GM10266 (cell line): ENCODE results near the gene TBC1D22A.

Experiments
- DNase-seq: peaks from one replicate; pipeline ENCODE4 v3.0.0; 2012; ENCODE audit errors: extremely low spot score
- TF ChIP-seq, protein P1 (sequence below): IDR thresholded peaks from 2 replicates; pipeline ENCODE4 v1.5.1; 2012; ENCODE audit warnings: mild to moderate bottlenecking, low read depth; ENCODE audit not compliant: control insufficient read depth, insufficient read depth; ENCODE audit errors: missing control alignments

Gene TBC1D22A

GRCh38 chr22:47038206-47038835, 275.9 kb downstream of the TBC1D22A start:
- no peak for DNase-seq
- TF ChIP-seq, protein P1, sequence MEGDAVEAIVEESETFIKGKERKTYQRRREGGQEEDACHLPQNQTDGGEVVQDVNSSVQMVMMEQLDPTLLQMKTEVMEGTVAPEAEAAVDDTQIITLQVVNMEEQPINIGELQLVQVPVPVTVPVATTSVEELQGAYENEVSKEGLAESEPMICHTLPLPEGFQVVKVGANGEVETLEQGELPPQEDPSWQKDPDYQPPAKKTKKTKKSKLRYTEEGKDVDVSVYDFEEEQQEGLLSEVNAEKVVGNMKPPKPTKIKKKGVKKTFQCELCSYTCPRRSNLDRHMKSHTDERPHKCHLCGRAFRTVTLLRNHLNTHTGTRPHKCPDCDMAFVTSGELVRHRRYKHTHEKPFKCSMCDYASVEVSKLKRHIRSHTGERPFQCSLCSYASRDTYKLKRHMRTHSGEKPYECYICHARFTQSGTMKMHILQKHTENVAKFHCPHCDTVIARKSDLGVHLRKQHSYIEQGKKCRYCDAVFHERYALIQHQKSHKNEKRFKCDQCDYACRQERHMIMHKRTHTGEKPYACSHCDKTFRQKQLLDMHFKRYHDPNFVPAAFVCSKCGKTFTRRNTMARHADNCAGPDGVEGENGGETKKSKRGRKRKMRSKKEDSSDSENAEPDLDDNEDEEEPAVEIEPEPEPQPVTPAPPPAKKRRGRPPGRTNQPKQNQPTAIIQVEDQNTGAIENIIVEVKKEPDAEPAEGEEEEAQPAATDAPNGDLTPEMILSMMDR, result no peak

- TF ChIP-seq, protein P1, result no peak
- no peak for DNase-seq
Measured at GRCh38 chr22:47039356-47039755, 276.9 kb downstream of the TBC1D22A start.

- no peak for DNase-seq
- TF ChIP-seq, protein P1, result no peak
Measured at GRCh38 chr22:47040486-47041270, 278.2 kb downstream of the TBC1D22A start.

DNA sequence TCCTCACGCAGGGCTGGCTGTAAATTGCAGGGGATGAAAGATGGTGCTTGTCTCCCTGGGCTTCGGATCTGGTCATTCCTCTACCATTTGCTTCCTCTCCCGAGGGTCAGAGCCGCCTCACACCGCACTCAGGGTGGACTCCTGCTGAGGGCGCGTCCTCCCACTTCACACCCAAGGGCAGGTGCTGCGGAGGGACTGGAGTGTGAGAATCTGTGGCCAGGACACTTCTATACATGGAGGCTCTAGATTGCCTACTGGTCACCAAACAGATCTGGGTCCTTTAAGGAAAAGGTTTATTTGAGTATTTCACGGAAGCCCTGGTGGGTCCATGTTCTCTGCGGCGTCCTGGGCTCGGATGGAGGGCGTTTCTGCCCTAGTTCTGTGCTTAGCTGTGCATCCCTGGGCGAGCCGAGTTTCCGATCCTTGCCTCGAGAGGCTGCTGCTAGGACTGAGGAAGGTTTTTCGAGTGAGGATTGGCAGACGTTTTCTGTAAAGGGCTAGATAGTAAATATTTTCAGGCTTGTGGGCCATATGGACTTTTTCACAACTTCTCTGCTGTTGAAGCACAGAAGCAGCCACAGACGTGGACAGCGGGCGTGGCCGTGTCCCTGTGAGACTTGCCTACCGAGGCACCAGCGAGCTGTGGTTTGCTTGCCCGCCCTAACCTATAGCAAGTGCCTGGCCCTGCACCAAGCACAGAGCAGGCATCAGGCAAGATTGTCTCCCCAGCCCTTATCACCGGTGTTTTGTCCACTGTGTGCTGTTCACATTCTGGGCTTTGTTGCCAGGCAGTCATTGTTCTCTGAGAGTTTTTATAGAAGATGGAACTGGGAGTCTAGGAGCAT, 279.0 kb downstream of the TBC1D22A start:
- TF ChIP-seq, protein P1, result no peak
- DNase-seq, result no peak

- TF ChIP-seq, protein P1, result no peak
- no peak for DNase-seq
Measured at GRCh38 chr22:47042116-47042825, 279.8 kb downstream of the TBC1D22A start.

DNA sequence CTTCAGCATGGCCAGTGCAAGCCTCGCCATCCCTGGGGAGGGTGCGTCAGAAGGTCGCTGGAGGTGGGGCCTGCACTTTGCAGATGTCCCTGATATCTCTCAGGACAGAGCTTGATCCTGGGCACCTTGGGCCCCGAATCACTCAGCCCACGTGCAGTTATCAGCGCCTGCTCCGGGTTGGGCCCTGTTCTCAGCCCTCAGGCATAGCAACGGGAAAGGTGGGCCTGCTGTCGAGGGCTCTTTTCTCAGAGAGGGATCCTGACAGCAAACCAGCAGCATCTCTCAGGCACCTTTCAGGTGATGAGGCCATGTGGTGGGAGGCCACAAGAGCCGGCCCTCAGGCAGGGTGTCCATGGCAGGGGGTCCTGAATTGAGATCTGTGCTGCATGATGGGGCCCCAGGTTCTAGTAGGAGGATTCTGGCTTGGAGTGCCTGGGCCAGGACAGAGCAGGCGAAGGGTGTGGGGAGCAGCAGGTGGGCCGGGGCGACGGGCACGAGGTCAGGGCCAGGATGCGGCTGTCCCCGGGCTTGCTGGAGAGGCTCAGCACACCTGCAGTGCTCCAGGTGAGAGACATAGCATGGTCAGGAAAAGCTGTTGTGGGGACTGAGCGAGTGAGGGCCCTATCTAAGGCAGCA, 280.5 kb downstream of the TBC1D22A start:
- DNase-seq, result no peak
- TF ChIP-seq, protein P1, result no peak
